Measurements from ENCODE around the gene KAZN.

DNA sequence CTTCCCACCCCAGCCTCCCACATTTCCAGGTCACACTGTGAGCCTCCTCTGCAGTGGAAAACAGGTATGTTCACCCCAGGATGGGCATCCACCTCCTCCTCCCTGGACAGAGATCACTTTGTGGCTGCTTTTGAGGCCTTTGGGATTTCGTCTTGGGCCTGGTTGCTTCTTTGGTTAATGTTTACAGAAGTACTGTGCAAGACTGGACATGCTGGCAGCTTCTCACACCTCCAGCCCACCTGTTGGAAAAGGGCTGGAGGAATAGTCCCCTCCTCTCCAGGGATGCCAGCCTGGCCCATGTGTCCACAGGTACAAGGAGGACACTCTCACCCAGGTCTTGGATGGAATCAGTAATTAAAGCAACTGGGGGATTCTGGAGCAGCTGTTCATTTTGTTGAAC, 56.1 kb downstream of the KAZN start:
- TF ChIP-seq POLR2AphosphoS5 (IDR thresholded peaks at IDR 0.05) = no peak
- TF ChIP-seq EP300 (conservative IDR thresholded peaks at IDR 0.05; ENCODE audit: poor library complexity, severe bottlenecking) = no peak
- TF ChIP-seq, protein P1, sequence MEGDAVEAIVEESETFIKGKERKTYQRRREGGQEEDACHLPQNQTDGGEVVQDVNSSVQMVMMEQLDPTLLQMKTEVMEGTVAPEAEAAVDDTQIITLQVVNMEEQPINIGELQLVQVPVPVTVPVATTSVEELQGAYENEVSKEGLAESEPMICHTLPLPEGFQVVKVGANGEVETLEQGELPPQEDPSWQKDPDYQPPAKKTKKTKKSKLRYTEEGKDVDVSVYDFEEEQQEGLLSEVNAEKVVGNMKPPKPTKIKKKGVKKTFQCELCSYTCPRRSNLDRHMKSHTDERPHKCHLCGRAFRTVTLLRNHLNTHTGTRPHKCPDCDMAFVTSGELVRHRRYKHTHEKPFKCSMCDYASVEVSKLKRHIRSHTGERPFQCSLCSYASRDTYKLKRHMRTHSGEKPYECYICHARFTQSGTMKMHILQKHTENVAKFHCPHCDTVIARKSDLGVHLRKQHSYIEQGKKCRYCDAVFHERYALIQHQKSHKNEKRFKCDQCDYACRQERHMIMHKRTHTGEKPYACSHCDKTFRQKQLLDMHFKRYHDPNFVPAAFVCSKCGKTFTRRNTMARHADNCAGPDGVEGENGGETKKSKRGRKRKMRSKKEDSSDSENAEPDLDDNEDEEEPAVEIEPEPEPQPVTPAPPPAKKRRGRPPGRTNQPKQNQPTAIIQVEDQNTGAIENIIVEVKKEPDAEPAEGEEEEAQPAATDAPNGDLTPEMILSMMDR (IDR thresholded peaks at IDR 0.05; ENCODE audit: poor library complexity, severe bottlenecking) = no peak
- no peak for TF ChIP-seq EZH2 (IDR thresholded peaks at IDR 0.05; ENCODE audit: borderline replicate concordance, insufficient read depth, low read length, poor library complexity, severe bottlenecking)
- TF ChIP-seq, protein P2, sequence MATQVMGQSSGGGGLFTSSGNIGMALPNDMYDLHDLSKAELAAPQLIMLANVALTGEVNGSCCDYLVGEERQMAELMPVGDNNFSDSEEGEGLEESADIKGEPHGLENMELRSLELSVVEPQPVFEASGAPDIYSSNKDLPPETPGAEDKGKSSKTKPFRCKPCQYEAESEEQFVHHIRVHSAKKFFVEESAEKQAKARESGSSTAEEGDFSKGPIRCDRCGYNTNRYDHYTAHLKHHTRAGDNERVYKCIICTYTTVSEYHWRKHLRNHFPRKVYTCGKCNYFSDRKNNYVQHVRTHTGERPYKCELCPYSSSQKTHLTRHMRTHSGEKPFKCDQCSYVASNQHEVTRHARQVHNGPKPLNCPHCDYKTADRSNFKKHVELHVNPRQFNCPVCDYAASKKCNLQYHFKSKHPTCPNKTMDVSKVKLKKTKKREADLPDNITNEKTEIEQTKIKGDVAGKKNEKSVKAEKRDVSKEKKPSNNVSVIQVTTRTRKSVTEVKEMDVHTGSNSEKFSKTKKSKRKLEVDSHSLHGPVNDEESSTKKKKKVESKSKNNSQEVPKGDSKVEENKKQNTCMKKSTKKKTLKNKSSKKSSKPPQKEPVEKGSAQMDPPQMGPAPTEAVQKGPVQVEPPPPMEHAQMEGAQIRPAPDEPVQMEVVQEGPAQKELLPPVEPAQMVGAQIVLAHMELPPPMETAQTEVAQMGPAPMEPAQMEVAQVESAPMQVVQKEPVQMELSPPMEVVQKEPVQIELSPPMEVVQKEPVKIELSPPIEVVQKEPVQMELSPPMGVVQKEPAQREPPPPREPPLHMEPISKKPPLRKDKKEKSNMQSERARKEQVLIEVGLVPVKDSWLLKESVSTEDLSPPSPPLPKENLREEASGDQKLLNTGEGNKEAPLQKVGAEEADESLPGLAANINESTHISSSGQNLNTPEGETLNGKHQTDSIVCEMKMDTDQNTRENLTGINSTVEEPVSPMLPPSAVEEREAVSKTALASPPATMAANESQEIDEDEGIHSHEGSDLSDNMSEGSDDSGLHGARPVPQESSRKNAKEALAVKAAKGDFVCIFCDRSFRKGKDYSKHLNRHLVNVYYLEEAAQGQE (IDR thresholded peaks at IDR 0.05; ENCODE audit: borderline replicate concordance) = no peak
- no peak for TF ChIP-seq MXI1 (conservative IDR thresholded peaks at IDR 0.05; ENCODE audit: poor library complexity, severe bottlenecking)
